ENCODE results near the gene MYO1D.
A peak's percentile ranks its signal among the peaks of the same experiment; 100 is the strongest.

The MYO1D gene

GRCh38 chr17:32490101-32490482 lies 386.8 kb downstream of the MYO1D start:
- Histone ChIP-seq H3K4me3 (peak overlapping the region in 1 of 7 experiments; percentile 13), H3K27ac (peak overlapping the region in 2 of 21 experiments; percentile 16 to 79)

DNA sequence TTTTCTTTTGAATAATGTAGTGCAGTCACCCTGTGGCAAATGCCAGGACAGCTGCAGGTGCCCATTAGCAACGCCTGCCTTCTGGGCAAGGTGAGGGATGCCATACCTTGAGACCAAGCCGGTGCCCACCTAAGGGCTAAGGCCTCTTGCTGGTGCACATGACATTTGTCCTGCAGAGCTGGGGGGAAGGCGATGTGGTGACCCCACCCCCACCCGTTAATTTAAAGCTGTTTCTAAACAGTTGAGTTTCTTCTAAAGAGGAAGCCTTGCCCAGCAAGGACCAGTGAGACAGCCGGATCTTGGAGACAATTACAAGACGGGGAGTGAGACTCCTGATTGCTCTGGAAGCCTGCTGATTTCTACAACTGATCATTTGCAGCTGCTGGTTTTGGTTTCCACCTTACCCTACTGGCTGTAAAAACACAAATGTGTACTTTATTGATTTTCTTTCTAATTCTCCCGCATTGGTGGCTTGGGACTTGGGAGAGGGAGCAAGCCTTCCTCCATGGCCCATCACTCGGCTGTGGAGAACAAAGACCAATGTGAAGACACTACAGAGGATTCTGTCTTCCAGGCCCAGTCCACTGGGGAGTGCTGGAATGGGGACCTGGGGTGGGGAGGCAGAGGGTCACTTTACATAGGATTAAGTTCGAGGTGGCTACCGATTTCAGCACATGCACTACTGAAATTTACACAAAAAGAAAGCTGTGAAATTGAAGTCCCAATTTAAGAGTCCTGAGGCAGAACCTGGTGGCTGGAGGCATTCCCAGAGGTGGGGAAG lies 387.4 kb downstream of the MYO1D start:
- H3K4me3 ChIP-seq = peak overlapping the region in 2 of 7 experiments; percentile 13 to 54
- H3K27ac ChIP-seq = peak overlapping the region in 2 of 21 experiments; percentile 16 to 79

DNA sequence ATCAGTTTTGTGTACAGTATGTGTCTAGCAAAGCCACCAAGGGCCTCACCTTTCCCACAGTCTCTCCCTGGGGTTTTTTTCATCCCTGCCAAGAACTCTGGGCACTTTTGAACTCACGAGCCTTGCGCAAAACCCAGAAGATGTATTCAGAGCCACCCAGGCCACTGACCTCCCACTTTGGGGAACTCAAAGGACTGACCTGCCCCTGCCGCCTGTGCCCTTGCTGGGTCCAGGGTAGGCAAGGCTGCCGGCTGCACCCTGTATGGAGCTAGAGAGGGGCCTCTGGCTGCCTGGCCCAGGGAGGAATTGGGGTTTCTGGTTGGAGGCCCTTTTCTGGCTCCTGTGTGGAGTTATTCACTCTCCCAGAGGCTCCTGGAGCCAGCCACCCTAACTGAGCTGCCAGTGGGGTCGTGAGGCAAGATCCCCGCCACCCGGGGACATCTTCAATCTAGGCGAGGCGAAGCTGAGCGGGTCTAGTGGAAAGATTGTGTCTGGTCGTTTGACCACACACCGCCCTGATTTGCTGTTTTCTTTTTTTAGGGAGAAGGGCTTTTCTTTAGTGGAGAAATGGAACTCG lies 388.2 kb downstream of the MYO1D start:
- H3K27ac ChIP-seq = peak overlapping the region in 1 of 21 experiments; percentile 79
- H3K4me3 ChIP-seq = peak overlapping the region in 3 of 7 experiments; percentile 0 to 59 (median 54)

DNA sequence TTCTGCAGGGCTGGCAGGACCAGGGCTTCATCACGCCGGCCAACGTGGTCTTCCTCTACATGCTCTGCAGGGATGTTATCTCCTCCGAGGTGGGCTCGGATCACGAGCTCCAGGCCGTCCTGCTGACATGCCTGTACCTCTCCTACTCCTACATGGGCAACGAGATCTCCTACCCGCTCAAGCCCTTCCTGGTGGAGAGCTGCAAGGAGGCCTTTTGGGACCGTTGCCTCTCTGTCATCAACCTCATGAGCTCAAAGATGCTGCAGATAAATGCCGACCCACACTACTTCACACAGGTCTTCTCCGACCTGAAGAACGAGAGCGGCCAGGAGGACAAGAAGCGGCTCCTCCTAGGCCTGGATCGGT lies 388.8 kb downstream of the MYO1D start:
- H3K4me3 ChIP-seq = peak overlapping the region in 6 of 7 experiments; percentile 39 to 67 (median 56)
- H3K27ac ChIP-seq = peak overlapping the region in 2 of 21 experiments; percentile 70 to 79

GRCh38 chr17:32487473-32488176 lies 389.3 kb downstream of the MYO1D start:
- peak overlapping the region in 13 of 21 experiments; percentile 35 to 83 (median 68) for H3K27ac ChIP-seq

GRCh38 chr17:32486701-32487472 lies 390.0 kb downstream of the MYO1D start, which contains the start of gene CDK5R1:
Gene CDK5R1, plus strand, starts transcription at chr17:32486993. Its CDS starts 628 bp downstream, at chr17:32487621.
- H3K27ac ChIP-seq = peak within 1 kb of the TSS in 19 of 21 experiments; percentile 37 to 83 (median 70)

More at GRCh38 chr17:32487473-32488176, 389.3 kb downstream of the MYO1D start:
- peak overlapping the region; percentile 39 to 67 (median 54) for H3K4me3 ChIP-seq

DNA sequence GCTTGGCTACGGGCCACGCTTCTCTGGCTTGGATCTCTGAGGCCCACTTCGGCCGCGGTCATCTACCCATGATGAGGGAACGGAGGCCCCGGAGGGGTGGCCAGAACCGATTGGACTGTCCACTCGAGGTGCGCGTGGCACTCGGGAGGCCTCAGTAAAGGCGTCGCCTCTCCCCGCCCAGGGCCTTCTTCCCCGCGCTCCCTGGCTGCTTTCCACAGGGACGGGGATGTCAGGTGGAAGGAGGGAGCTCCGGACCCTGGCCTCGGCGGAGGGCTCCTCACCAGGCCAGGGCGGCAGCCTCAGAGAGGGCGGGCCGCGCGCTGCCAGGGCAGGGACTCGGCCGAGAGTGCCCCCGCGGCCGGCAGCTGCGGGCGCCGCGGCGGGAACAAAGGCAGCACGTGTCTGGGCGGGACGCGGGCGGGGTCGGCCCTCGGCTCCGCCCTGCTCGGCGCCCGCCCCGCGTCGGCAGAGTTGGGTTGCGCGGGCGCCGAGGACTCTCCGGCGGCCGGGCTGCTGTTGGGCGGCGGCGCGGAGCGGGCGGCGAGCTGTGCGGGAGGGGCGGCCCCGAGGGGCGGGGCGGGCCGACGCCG lies 390.7 kb downstream of the MYO1D start:
- H3K27ac ChIP-seq = peak overlapping the region in 19 of 21 experiments; percentile 29 to 83 (median 65)
- H3K4me3 ChIP-seq = peak overlapping the region; percentile 15 to 67 (median 48)

More at GRCh38 chr17:32486701-32487472, 390.0 kb downstream of the MYO1D start, which contains the start of gene CDK5R1:
- H3K4me3 ChIP-seq = peak within 1 kb of the TSS; percentile 39 to 67 (median 54)

GRCh38 chr17:32485261-32486110 lies 391.4 kb downstream of the MYO1D start:
- peak overlapping the region in 18 of 21 experiments; percentile 29 to 83 (median 66) for H3K27ac ChIP-seq
- H3K4me3 ChIP-seq = peak overlapping the region in 6 of 7 experiments; percentile 40 to 67 (median 54)

DNA sequence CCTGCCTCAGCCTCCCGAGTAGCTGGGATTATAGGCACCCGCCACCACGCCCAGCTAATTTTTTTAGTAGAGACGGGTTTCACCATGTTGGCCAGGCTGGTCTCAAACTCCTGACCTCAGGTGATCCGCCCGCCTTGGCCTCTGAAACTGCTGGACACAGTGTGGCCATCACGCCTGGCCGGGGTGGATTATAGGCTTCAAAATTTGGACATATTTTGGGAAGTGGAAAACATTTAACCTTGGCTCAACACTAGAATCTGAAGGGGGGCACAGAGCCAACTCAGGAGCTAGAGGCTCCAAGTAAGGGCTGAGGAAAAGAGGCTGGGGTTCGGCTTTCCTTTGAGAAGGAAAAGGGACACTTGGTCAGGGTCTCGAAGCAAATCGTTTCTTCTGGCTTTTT lies 392.3 kb downstream of the MYO1D start:
- no peak overlapping the region for H3K27ac ChIP-seq

GRCh38 chr17:32484041-32484461 lies 392.9 kb downstream of the MYO1D start:
- peak overlapping the region in 10 of 21 experiments; percentile 27 to 76 (median 60) for H3K27ac ChIP-seq
- H3K4me3 ChIP-seq = no peak overlapping the region

More for the DNA sequence above, 392.3 kb downstream of the MYO1D start:
- H3K4me3 ChIP-seq = no peak overlapping the region

DNA sequence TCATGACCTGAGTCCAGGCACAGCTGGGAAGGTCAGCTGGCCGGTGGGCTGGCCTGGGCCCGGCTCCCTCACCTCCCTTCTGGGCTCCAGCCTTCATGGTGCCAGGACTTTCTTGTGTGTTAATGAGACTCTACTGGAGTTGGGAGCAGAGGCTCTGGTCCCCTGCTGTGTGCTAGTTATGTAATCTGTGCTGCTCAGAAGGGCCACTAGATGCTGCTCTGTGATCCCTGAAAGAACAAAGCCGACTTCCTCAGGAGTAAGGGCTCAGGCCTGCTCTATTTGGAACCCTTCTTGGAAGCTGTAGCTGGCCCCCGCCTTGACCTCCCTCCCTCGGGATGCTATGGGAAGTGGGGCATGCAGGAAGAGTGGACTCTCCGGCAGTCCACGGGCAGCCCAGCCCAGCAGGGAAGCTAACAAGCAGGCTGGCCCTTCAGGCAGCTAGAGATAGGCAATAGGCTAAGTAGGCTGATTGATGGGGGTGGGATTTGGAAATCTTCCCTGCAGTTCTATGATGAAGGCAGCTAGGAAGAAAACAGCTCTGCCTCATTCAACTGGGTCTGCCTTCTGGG lies 393.4 kb downstream of the MYO1D start:
- Histone ChIP-seq H3K27ac (peak overlapping the region in 14 of 21 experiments; percentile 18 to 76 (median 60)), H3K4me3 (no peak overlapping the region)

DNA sequence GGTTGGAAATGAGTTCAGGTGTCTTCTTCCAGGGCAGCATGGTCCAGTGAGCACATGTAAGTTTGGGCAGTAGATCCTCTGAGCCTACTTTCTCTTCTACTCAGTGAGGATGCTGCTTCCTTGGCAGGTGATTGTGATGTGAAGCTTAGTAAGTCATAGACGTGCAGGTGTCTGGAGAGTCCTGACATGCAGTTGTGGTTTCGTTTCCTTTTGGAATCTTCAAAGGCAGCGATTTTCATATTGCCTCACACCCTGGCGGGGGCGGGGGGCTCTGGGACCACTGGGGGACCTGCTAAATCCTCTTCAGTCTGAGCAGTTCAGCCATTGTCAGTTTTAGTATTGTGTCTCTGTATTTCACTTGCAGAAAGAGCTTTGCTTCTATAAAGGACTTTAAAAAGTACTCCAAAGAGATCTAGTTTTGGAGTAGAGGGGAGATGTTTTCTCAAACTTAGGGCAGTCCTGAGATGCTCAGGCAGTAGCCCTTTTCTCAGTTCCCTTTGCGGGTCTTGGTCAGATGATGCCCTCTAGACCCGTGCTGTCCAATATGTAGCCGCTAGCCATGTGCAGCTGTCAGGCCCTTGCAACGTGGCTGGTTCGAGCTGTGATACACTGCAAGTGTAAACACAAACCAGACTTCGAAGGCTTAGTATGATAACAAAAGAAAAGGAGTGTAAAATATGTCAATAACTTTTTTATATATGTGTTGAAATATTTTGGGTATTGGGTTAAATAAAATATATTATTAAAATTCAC lies 394.2 kb downstream of the MYO1D start:
- H3K27ac ChIP-seq = peak overlapping the region in 11 of 21 experiments; percentile 30 to 76 (median 61)
- no peak overlapping the region for H3K4me3 ChIP-seq

- Histone ChIP-seq H3K4me3 (no peak overlapping the region), H3K27ac (no peak overlapping the region)
Measured at GRCh38 chr17:32481193-32481592, 395.7 kb downstream of the MYO1D start.

- Histone ChIP-seq H3K27ac (no peak overlapping the region), H3K4me3 (no peak overlapping the region)
Measured at GRCh38 chr17:32479074-32479617, 397.8 kb downstream of the MYO1D start.

DNA sequence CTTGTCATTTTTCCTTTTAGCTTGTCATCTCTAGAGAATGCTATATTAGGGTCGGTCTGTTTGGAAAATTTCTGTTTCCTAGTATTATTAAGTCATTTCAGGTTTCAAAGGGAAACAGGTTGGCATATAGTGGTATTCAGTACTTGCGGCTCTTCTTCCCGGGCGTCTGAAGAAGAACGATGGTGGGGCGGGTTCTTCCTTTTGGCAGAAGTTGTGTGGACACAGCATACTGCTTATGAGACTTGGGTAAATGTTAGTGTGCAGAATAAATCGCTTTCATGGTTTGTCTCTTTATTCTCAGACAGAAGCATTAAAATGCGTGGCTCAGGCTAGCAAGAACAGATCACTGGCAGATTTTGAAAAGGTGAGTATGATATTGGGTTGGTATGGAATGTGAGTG lies 399.7 kb downstream of the MYO1D start:
- H3K4me3 ChIP-seq = no peak overlapping the region
- H3K27ac ChIP-seq = no peak overlapping the region

GRCh38 chr17:32475258-32475657 lies 401.7 kb downstream of the MYO1D start:
- Histone ChIP-seq H3K27ac (no peak overlapping the region), H3K4me3 (no peak overlapping the region)

- Histone ChIP-seq H3K4me3 (no peak overlapping the region), H3K27ac (no peak overlapping the region)
Measured at GRCh38 chr17:32471652-32472051, 405.3 kb downstream of the MYO1D start.
